Rectal smooth muscle tissue (tissue), 1 donor: ENCODE data around the gene AKT3.

ENCODE experiments used
- H3K27ac ChIP-seq: one replicate; pipeline ENCODE4 v1.7.0; 2013; ENCODE audit warnings: low read depth, low read length, inconsistent platforms
- H3K27me3 ChIP-seq: one replicate; pipeline ENCODE4 v1.7.0; 2013; ENCODE audit warnings: low read length; ENCODE audit not compliant: control insufficient read depth, insufficient read depth
- H3K36me3 ChIP-seq: one replicate; pipeline ENCODE4 v1.7.0; 2013; ENCODE audit warnings: low read length; ENCODE audit not compliant: control insufficient read depth, insufficient read depth
- H3K4me1 ChIP-seq: one replicate; pipeline ENCODE4 v1.7.0; 2013; ENCODE audit warnings: low read length; ENCODE audit not compliant: control insufficient read depth, insufficient read depth
- H3K4me3 ChIP-seq: one replicate; pipeline ENCODE4 v1.7.0; 2013; ENCODE audit warnings: low read length
- H3K9ac ChIP-seq: one replicate; pipeline ENCODE4 v1.7.0; 2013; ENCODE audit warnings: low read length

The AKT3 gene

DNA sequence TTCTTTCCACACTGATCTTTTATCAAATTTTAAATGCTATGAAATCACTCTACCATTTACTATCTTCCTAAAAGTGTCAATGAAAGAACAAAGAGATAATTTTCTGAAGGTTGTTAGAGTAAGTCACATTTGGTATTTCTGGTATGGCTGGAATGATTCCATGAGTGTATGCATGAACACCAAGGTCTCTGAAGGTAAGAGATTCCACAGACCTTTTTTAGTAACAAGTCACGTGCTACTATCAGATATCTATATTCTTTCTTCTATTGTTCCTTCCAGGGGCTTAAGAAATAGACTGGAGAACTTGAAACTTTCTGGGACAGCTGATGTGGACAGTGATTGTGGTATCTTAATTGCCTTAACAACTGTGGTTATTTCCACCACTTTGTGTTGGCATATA, 329.2 kb downstream of the AKT3 start:
- H3K27ac ChIP-seq = no peak overlapping the region
- peaks cover 2% of the 10 kb centered on the region for H3K4me1 ChIP-seq
- H3K27me3 ChIP-seq = no peaks in the 10 kb centered on the region
- H3K9ac ChIP-seq = no peak overlapping the region
- no peaks in the 10 kb centered on the region for H3K36me3 ChIP-seq
- H3K4me3 ChIP-seq = no peak overlapping the region

DNA sequence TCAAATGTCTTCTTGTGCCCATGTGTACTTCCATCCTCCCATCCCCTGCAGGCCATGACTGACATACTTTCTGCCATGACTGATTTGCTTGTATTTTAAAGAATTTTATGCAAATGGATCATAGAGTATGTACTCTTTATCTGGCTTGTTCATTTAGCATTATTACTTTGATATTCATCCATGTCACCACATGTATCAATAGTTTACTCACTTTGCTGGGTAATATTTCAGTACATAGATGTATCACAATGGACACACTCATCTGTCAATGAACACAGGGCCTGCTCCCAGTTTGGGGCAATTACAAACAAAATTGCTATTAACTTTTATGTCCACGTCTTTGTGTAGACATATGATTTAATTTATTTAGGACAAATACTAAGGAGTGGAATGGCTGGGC, 335.1 kb downstream of the AKT3 start:
- H3K27me3 ChIP-seq = no peaks in the 10 kb centered on the region

DNA sequence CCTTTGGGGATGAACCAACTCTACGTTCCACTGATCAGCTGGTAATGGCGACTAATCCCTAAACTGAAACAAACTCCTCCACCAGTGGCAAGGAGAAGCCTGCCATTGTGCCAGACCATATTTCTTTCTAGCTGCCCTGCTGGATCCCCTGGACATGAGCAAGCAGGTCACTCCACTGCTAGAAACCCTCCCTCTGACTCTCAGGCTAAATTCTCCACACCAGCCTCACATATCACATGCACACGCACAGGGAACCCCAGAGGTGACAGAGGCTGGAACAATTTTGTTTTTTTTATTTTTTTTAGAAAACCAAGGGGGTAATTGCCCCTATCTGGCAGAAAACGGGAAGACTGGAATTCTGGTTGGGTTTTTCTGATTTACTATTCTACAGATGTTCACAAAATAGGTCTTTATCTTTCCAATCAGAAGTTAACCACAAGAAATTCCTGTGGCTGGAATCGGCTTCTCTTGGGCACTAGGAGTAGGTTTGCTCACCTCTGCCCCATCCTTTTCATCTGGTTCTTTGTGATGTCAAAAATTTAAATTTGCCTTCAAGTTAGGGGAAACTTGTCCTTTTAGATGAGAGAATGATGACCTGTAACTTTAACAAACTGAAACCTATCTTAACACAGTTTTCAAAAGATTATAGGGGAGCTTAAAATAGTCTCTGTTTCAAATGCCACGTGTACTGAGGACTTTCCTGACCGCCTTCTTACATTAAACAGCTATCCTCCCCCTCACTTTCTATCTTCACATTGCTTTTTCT, 336.1 kb downstream of the AKT3 start:
- Histone ChIP-seq H3K9ac (no peak overlapping the region), H3K36me3 (no peaks in the 10 kb centered on the region), H3K4me1 (no peaks in the 10 kb centered on the region), H3K27me3 (no peaks in the 10 kb centered on the region), H3K27ac (no peak overlapping the region), H3K4me3 (no peak overlapping the region)

More for the DNA sequence above, 335.1 kb downstream of the AKT3 start:
- no peak overlapping the region for H3K4me3 ChIP-seq
- no peaks in the 10 kb centered on the region for H3K4me1 ChIP-seq
- H3K9ac ChIP-seq = no peak overlapping the region
- no peaks in the 10 kb centered on the region for H3K36me3 ChIP-seq
- H3K27ac ChIP-seq = no peak overlapping the region

DNA sequence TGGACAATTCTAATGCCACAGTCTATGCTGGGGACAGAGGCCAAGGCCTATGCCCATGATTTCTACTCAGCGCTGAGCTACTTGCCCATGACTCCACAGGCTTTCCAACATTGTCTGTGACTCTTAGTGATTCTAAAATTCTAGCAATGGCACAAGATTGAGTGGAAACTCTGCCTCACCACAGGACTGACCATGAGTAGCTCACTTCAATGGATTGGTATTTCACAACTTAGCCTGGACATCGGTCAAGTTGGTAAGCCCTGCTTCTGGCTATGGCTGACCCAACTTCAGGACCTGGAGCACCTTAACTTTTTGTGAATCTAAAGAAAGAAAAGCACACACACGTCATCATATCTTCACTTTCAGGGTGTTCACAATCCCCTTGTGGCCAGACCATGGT, 339.1 kb downstream of the AKT3 start:
- H3K27me3 ChIP-seq = no peaks in the 10 kb centered on the region
- H3K4me1 ChIP-seq = no peaks in the 10 kb centered on the region
- H3K36me3 ChIP-seq = no peaks in the 10 kb centered on the region
- no peak overlapping the region for H3K27ac ChIP-seq
- no peak overlapping the region for H3K4me3 ChIP-seq
- no peak overlapping the region for H3K9ac ChIP-seq

DNA sequence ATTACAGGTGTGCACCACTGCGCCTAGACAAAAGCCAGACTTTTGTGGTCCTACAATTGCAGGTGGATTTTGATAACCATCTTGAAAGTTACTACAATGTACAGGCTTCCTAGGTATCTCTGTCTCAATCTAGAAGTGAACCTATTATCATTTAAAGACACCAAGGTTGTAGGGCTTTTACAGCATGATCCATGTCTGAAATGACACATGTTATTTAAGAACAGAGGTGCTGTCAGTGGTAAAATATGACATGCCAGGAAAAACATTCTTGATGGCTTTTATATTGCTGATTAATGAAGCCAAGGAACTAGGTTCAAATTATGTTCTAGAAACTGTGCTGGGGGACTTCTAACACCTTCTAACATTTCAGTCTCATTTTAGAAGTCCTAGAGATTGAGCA, 341.1 kb downstream of the AKT3 start:
- Histone ChIP-seq H3K27me3 (no peaks in the 10 kb centered on the region), H3K4me1 (no peaks in the 10 kb centered on the region), H3K9ac (no peak overlapping the region), H3K4me3 (no peak overlapping the region), H3K27ac (no peak overlapping the region), H3K36me3 (peaks cover 2% of the 10 kb centered on the region)

DNA sequence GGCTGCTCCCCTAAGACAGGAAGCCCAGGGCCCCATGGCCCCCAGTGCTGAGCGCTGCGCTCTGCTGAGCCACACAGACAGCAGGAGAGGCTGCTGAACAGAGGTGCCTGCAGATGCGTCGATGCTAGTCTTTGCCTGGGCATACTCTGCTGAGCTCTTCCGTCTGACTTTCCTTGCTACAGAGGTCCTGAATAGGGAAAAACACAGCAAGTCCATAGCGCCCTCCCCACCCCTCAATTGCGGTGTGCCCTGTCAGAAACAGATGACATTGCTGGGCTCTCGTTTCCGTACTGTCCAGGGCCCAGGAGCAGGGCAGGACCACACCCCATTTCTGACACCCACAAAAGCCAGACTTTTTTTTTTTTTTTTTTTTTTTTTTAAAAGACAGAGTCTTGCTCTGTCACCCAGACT, 341.7 kb downstream of the AKT3 start:
- Histone ChIP-seq H3K36me3 (peaks cover 2% of the 10 kb centered on the region), H3K4me3 (no peak overlapping the region), H3K27me3 (no peaks in the 10 kb centered on the region), H3K9ac (no peak overlapping the region), H3K27ac (no peak overlapping the region), H3K4me1 (no peaks in the 10 kb centered on the region)

DNA sequence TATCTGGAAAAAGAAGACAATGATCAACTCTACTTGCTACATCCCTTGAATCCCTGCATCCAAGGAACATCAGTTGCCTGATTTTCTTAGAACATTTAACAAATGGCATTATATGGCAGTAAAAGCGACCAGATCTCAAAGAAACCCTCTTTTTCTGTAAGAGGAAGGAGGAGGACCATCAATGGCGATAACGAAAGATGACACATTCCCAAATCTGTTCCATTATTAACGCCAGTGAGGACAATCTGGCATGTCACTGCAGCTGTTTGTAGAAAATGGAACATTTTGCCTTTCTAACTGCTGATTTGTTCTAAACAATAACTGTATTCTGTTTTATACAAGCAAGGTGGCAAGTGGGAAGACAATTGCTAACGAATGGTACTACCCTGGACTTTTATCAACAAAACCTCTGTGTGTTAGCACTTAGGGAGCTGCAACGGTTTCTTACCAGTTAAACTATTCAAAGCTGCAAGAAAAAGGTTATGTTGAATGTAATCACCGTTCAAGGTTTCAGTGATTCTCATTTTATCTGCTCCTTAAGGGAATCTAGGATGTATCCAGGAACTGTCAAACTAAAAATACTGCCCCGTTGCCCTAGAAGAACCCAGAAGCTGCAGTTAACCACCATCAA, 342.3 kb downstream of the AKT3 start:
- Histone ChIP-seq H3K36me3 (peaks cover 2% of the 10 kb centered on the region), H3K4me3 (no peak overlapping the region), H3K27ac (no peak overlapping the region), H3K4me1 (no peaks in the 10 kb centered on the region), H3K27me3 (no peaks in the 10 kb centered on the region), H3K9ac (no peak overlapping the region)

DNA sequence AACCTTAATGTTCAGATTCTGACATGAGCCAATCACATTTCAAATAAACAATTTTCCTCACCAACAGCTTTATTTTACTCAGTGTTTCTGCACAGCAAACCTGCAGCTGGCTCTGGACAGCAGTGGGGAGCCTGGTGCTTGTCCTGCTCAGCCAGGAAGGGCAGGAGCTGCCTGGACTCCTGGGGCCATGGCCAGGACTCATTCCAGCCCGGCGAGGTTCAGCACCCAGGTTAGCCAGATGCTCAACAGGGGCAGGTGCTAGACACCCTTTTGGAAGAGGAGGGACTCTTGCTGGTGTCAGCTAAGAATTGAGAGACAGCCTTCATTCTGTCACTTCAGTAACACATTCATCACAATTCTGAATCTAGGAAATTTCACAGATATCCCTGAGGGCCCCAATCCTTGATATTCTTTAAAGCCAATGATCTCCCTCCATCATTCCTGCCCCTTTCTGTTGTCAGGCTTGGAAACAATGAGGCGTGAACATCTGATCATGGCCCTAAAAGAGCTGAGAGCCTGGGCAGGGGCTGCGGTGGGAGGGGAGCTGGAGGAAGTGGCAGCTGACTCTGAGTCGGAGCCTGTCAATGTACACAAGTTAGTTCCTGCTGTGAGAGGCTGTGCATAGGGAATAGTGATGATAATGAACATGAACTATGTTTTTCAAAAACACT, 342.9 kb downstream of the AKT3 start:
- Histone ChIP-seq H3K4me1 (no peaks in the 10 kb centered on the region), H3K27me3 (no peaks in the 10 kb centered on the region), H3K27ac (no peak overlapping the region), H3K36me3 (peaks cover 2% of the 10 kb centered on the region), H3K9ac (no peak overlapping the region), H3K4me3 (no peak overlapping the region)

DNA sequence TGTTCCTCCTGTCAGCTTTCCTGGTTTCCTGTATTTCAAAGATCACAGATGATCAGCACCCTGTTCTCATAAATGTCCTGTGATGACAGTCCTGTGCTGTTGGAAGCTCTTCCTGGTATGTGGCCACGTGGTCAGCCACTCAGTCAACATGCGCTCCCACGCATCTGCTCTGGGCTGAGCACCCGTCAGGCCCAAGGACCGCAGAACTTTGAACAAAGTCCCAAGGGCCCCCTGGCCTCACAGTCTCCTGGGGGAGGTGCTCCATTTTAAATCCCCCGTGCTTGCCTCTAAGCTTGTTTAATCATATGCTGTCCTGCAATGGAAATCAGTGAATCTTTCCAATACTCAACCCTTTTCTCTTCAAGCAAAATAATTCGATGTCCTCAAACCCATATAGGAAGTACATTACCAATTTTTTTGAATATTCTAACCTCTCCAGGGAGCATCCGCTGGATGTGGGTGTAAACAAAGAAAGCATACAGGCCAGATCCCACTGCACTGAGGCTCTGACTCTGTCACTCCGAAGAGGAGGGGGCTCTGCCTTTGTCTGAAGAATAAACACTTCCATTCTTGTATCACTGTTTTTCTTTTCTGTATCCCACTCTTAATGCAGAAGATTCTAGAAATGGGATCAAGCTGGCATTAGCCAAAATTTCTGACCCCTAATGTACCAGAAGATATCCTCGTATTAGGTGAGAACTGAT, 343.9 kb downstream of the AKT3 start:
- Histone ChIP-seq H3K27ac (no peak overlapping the region), H3K9ac (no peak overlapping the region), H3K27me3 (no peaks in the 10 kb centered on the region), H3K4me1 (no peaks in the 10 kb centered on the region), H3K36me3 (peaks cover 2% of the 10 kb centered on the region), H3K4me3 (no peak overlapping the region)

DNA sequence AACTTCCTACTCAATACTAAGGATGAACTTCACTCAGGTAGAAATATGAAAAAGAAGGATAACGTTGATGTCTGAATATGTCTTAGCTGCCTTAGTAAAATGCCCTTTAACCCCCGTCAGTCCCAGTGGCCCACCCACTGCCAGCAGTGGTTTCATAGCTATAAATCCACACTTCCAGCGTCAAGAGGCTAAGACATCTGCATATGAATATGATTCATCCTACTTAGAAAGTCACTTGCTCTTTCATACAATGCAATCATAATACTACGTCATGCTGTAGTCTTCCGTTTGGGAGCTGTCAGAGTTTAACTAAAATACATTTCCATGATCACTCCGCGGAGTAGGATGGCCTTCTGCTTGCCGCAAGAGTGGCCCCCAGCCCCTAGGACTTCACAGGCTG, 346.9 kb downstream of the AKT3 start:
- H3K36me3 ChIP-seq = peaks cover 2% of the 10 kb centered on the region
- no peak overlapping the region for H3K4me3 ChIP-seq
- H3K9ac ChIP-seq = no peak overlapping the region
- H3K4me1 ChIP-seq = no peaks in the 10 kb centered on the region
- no peak overlapping the region for H3K27ac ChIP-seq
- no peaks in the 10 kb centered on the region for H3K27me3 ChIP-seq

DNA sequence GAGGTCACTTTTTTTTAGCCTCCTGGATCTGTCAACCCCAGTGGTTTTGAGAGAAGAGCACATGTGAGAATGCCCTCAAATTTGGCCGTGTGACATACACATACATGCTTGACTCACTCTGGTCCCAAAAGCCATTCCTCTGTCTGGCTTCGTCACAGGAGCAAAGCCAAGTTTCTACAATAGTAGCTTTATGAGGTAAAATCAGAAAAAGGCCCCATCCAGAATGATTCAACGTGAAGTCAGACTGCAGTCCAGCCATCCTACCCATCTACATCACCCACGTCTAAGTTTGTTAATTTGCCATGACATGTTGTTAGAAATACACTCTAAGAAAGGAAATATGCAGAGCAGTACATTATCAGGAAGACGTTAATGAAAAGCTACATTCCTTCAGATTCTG, 349.0 kb downstream of the AKT3 start:
- Histone ChIP-seq H3K27ac (no peak overlapping the region), H3K27me3 (no peaks in the 10 kb centered on the region), H3K9ac (no peak overlapping the region), H3K36me3 (peaks cover 6% of the 10 kb centered on the region), H3K4me1 (peaks cover 6% of the 10 kb centered on the region), H3K4me3 (no peak overlapping the region)

DNA sequence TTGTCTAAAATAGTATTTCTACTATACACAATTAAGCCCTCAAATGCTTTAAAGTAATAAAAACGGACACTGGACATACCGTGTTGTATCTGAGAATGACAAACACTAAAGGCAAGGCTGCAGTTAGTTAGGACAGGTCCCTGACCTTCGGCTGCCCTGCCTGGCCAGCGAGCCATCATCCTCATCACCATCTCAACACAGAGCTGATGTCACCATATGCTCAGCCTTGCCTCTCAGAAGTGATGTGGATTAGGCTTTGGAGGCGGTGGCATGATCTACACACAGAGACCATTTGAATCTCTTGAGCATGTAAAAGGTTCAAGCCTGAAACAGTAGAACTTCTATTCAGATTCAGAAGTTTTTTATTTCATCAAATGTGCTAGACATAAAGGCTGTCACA, 349.5 kb downstream of the AKT3 start:
- H3K27ac ChIP-seq = no peak overlapping the region
- peaks cover 8% of the 10 kb centered on the region for H3K4me1 ChIP-seq
- H3K4me3 ChIP-seq = no peak overlapping the region
- no peaks in the 10 kb centered on the region for H3K27me3 ChIP-seq
- H3K9ac ChIP-seq = no peak overlapping the region
- peaks cover 6% of the 10 kb centered on the region for H3K36me3 ChIP-seq
